K562 (cell line): ENCODE measurements around the gene PLXNB3. TPM values are rescaled to one million over a fixed set of nuclear protein-coding genes. Genes with fewer than 3 reads are reported as not detected.

ENCODE experiments used
- ATAC-seq: fragments of 200-7000 bp; cut with Tn5 transposase; 3 replicates; pipeline ENCODE4 v1.9.1; 2020; ENCODE audit warnings: moderate library complexity
- BruUV-seq: library from RNA; stranded (reverse); fragments of 400-500 nt; replicated peaks from 2 replicates; lab custom pipeline; 2021; lab: Mats Ljungman, UMichigan
- CTCF ChIA-PET: fragments of 300-600 bp; formaldehyde crosslinking; extraction: SDS; loops from one replicate; lab custom pipeline; 2021; ENCODE audit warnings: low intra/inter-chr PET ratio; lab: Yijun Ruan, JAX
- POLR2A ChIA-PET: fragments of 300-600, 350-650 bp; sonication (Branson Sonifier 250); formaldehyde crosslinking; extraction: SDS; loops from one replicate; lab custom pipeline; 2021; ENCODE audit warnings: antibody characterized with exemption, inconsistent platforms; lab: Yijun Ruan, JAX
- DNase-seq, 4 experiments: peaks; one replicate each; pipeline versions ENCODE4 v3.0.0 to v3.0.0-alpha.2; 2011 to 2018; ENCODE audit warnings: low spot score in 3 of 4, mixed read lengths in 3 of 4; ENCODE audit errors: extremely low read depth in 1 of 4
- FAIRE-seq: peaks from 2 replicates; lab custom pipeline; 2011; peaks lifted over from hg19 to GRCh38; lab: Jason Lieb, UNC
- H2AFZ ChIP-seq: 2 replicates; pipeline ENCODE4 v1.6.0; 2011; ENCODE audit warnings: low read depth, low read length, control low read depth, inconsistent platforms
- H3K27ac ChIP-seq: fragments of 200-600 bp; 3 replicates; pipeline ENCODE4 v1.8.0; 2011; ENCODE audit warnings: low read depth, mild to moderate bottlenecking, control low read depth, inconsistent platforms, low read length, moderate library complexity, mixed read lengths; ENCODE audit errors: extremely low read depth
- H3K27me3 ChIP-seq, 2 experiments: fragments of 300-600 bp in 1 of 2; 2 replicates in 1 of 2; 3 replicates in 1 of 2; pipeline versions ENCODE4 v1.6.0 to v1.8.0; 2011; ENCODE audit warnings: inconsistent platforms in 2 of 2, low read length in 2 of 2, mild to moderate bottlenecking in 1 of 2, mixed read lengths in 1 of 2, moderate library complexity in 1 of 2; ENCODE audit not compliant: control insufficient read depth in 2 of 2, insufficient read depth in 2 of 2
- H3K36me3 ChIP-seq: fragments of 300-600 bp; 3 replicates; pipeline ENCODE4 v1.8.0; 2011; ENCODE audit warnings: mild to moderate bottlenecking, low read length, inconsistent platforms; ENCODE audit not compliant: control insufficient read depth, insufficient read depth
- H3K4me1 ChIP-seq, 2 experiments: fragments of 200-600 bp in 1 of 2; replicated peaks in 1 of 2; 2 replicates in 1 of 2; 3 replicates in 1 of 2; pipeline versions ENCODE4 v1.5.1 to v1.8.0; 2011; ENCODE audit warnings: inconsistent platforms in 2 of 2, low read length in 2 of 2, mild to moderate bottlenecking in 1 of 2, mixed read lengths in 1 of 2, moderate library complexity in 1 of 2; ENCODE audit not compliant: control insufficient read depth in 2 of 2, insufficient read depth in 2 of 2
- H3K4me2 ChIP-seq: 2 replicates; pipeline ENCODE4 v1.6.1; 2011; ENCODE audit warnings: low read length, control low read depth, inconsistent platforms, mixed read lengths; ENCODE audit not compliant: insufficient read depth
- H3K4me3 ChIP-seq: fragments of 200-600 bp; sonication (generic), shearing (Covaris generic); 2 replicates; pipeline ENCODE4 v1.5.1; 2016; ENCODE audit warnings: control low read depth, inconsistent platforms
- H3K79me2 ChIP-seq: fragments of 200-600 bp; 3 replicates; pipeline ENCODE4 v1.8.0; 2011; ENCODE audit warnings: low read length, inconsistent platforms; ENCODE audit not compliant: control insufficient read depth, insufficient read depth
- H3K9ac ChIP-seq, 2 experiments: 2 replicates each; pipeline versions ENCODE4 v1.6.0 to v1.6.1; 2011; ENCODE audit warnings: low read depth in 2 of 2, low read length in 2 of 2, control low read depth in 1 of 2, inconsistent platforms in 1 of 2, mild to moderate bottlenecking in 1 of 2, mixed read lengths in 1 of 2; ENCODE audit not compliant: insufficient read depth in 1 of 2
- H3K9me1 ChIP-seq: one replicate; pipeline ENCODE4 v1.6.0; 2011; ENCODE audit warnings: inconsistent platforms, mild to moderate bottlenecking, low read length, moderate library complexity; ENCODE audit not compliant: control insufficient read depth, insufficient read depth
- H3K9me3 ChIP-seq: replicated peaks from 2 replicates; pipeline ENCODE4 v1.5.1; 2011; ENCODE audit warnings: low read depth, low read length, inconsistent platforms; ENCODE audit not compliant: control insufficient read depth, insufficient read depth
- H4K20me1 ChIP-seq: replicated peaks from 2 replicates; pipeline ENCODE4 v1.6.1; 2011; ENCODE audit warnings: low read length, inconsistent platforms, mixed read lengths; ENCODE audit not compliant: control insufficient read depth, insufficient read depth
- FOXJ2 ChIP-seq: fragments of 200-800 bp; sonication (Bioruptor generic); IDR thresholded peaks from 2 replicates; pipeline ENCODE4 v1.6.1; 2016; ENCODE audit warnings: missing genetic modification characterization, missing compliant biosample characterization
- JUN ChIP-seq, 2 experiments: sonication (generic) in 1 of 2; formaldehyde crosslinking in 1 of 2; IDR thresholded peaks; 2 replicates each; pipeline versions ENCODE4 v1.6.1 to v1.8.0; 2012 to 2022; ENCODE audit warnings: borderline replicate concordance in 2 of 2, mild to moderate bottlenecking in 2 of 2, improper control_type of control experiment in 1 of 2, low read depth in 1 of 2, low read length in 1 of 2, missing genetic modification reagents in 1 of 2
- MBD2 ChIP-seq: sonication (generic); IDR thresholded peaks from 2 replicates; pipeline ENCODE4 v1.6.1; 2016; ENCODE audit warnings: low read depth, borderline replicate concordance
- MYNN ChIP-seq, 2 experiments: sonication (generic); formaldehyde crosslinking in 1 of 2; IDR thresholded peaks; 2 replicates each; pipeline versions ENCODE4 v1.5.0 to v1.6.1; 2016 to 2020; ENCODE audit warnings: antibody characterized with exemption in 1 of 2, missing genetic modification reagents in 1 of 2
- NFE2L1 ChIP-seq: fragments of 450-650 bp; IDR thresholded peaks from 2 replicates; pipeline ENCODE4 v1.6.1; 2016; ENCODE audit warnings: missing genetic modification characterization, low read depth, mild to moderate bottlenecking, missing compliant biosample characterization, moderate library complexity, borderline replicate concordance
- OTX1 ChIP-seq: fragments of 450-650 bp; formaldehyde crosslinking; IDR thresholded peaks from 2 replicates; pipeline ENCODE4 v1.4.0; 2022; ENCODE audit warnings: mild to moderate bottlenecking
- POLR2AphosphoS2 ChIP-seq: IDR thresholded peaks from 2 replicates; pipeline ENCODE4 v1.6.1; 2012; ENCODE audit warnings: low read length, improper control_type of control experiment
- POLR2G ChIP-seq: fragments of 200-400 bp; formaldehyde crosslinking; IDR thresholded peaks from 2 replicates; pipeline ENCODE4 v1.6.1; 2017; ENCODE audit warnings: low read depth, mild to moderate bottlenecking, antibody characterized with exemption, low read length, moderate library complexity
- ZBTB40 ChIP-seq, 2 experiments: fragments of 450-650 bp in 1 of 2; sonication (generic) in 1 of 2; formaldehyde crosslinking in 1 of 2; IDR thresholded peaks; 2 replicates each; pipeline versions ENCODE4 v1.7.1 to v1.9.0; 2016 to 2022; ENCODE audit warnings: inconsistent platforms in 1 of 2, mild to moderate bottlenecking in 1 of 2, missing genetic modification reagents in 1 of 2
- ZNF134 ChIP-seq: fragments of 250-450 bp; sonication (Bioruptor Pico); conservative IDR thresholded peaks from 2 replicates; pipeline ENCODE4 v1.4.0; 2020
- ZZZ3 ChIP-seq: fragments of 450-650 bp; IDR thresholded peaks from 2 replicates; pipeline ENCODE4 v1.6.1; 2016; ENCODE audit warnings: antibody characterized with exemption, mild to moderate bottlenecking, moderate library complexity
- WGBS: fragments of 100-300 bp; shearing (Covaris generic); methylation state at CpG from one replicate; pipeline ENCODE4 v1.1.6; 2016; ENCODE audit warnings: low coverage, mixed read lengths; ENCODE audit not compliant: insufficient coverage; ENCODE audit errors: missing lambda C conversion rate; 5-methylcytosine and 5-hydroxymethylcytosine counted together
- in situ Hi-C: fragments of 300-500 bp; cut with MboI; formaldehyde crosslinking; loops from 4 replicates; pipeline ENCODE4 v1.15.0; 2018; ENCODE audit warnings: inconsistent platforms, mixed read lengths
- intact Hi-C: fragments of 100-400 bp; cut with micrococcal nuclease; formaldehyde crosslinking; loops from 2 replicates; pipeline ENCODE4 v1.14.2; 2022
- polyA plus RNA-seq, 8 experiments: library from polyadenylated mRNA; depleted of rRNA in 4 of 8; stranded (reverse) in 5 of 8; unstranded in 3 of 8; fragments of >200 nt; fragmentation: Nextera tagmentation in 2 of 8; fragmentation: Illumina TruSeq in 1 of 8; extraction: Ambion mirVana in 2 of 8; extraction: Trizol in 1 of 8; gene quantifications; 2 replicates each; pipeline versions ENCODE4 v1.2.1 to v1.2.3, GENCODE V29; 2011 to 2014; ENCODE audit warnings: inconsistent platforms in 1 of 8, missing spikeins in 1 of 8
- total RNA-seq, 7 experiments: library from RNA; depleted of rRNA in 6 of 7; stranded (reverse); fragments of >200 nt in 6 of 7; fragmentation: Illumina TruSeq in 2 of 7; extraction: Trizol in 2 of 7; gene quantifications; 2 replicates each; pipeline versions ENCODE4 v1.2.1 to v1.2.3, GENCODE V29; 2011 to 2021; ENCODE audit warnings: low replicate concordance in 1 of 7

PLXNB3 gene
- total and polyA plus RNA-seq, 9 of the 15 experiments (the other 6 are each of a cell fraction or from before 2014, with no cell fraction given) = 0.22 to 2.0 (median 1.4) TPM; not detected in 2

GRCh38 chrX:153779891-153780677 is 16.0 kb downstream of the PLXNB3 start:
- intact Hi-C loops = no loop called here
- ChIA-PET CTCF (no interaction called here), POLR2A (no interaction called here)
- 78% methylated on average over 4 of the region's 18 CpGs for WGBS
- no peak for FAIRE-seq
- H3K36me3 ChIP-seq = peaks cover 8% of the 10 kb centered on the region; the same call in 1 of the 3 replicates
- peak; percentile 37; the same call in 1 of the 2 replicates for TF ChIP-seq POLR2G
- 0 out of 2 replicates have a peak, but pooled peaks have one; percentile 79 for TF ChIP-seq POLR2AphosphoS2
- TF ChIP-seq FOXJ2 (tag) = no peak
- TF ChIP-seq ZNF134 (CRISPR knock-in tag) = no peak
- no peak for TF ChIP-seq ZZZ3
- TF ChIP-seq MYNN (IDR thresholded peaks at IDR 0.05) = peak; percentile 9; the same call in 1 of the 2 replicates
- TF ChIP-seq MYNN (CRISPR knock-in tag; IDR thresholded peaks at IDR 0.05) = no peak
- no peak for TF ChIP-seq MBD2
- no peak for TF ChIP-seq OTX1 (CRISPR knock-in tag)
- TF ChIP-seq ZBTB40 (IDR thresholded peaks at IDR 0.05) = no peak
- TF ChIP-seq ZBTB40 (CRISPR knock-in tag; IDR thresholded peaks at IDR 0.05) = no peak
- no peak for TF ChIP-seq JUN (IDR thresholded peaks at IDR 0.05; ENCODE audit: borderline replicate concordance, low read depth, low read length)
- TF ChIP-seq JUN (CRISPR knock-in tag; IDR thresholded peaks at IDR 0.05; ENCODE audit: borderline replicate concordance) = no peak
- no peak for TF ChIP-seq NFE2L1 (tag)
- H3K4me3 ChIP-seq = no peak overlapping the region
- no peak overlapping the region for H3K27ac ChIP-seq
- peaks cover 8 to 88% of the 10 kb centered on the region in 2 experiments; a peak in 4 of 5 replicates for H3K4me1 ChIP-seq
- peak overlapping the region in 1 of 2 experiments; percentile 65; a peak in 2 of 4 replicates for H3K9ac ChIP-seq
- BruUV-seq = no TSS peak
- no peak overlapping the region for H2AFZ ChIP-seq
- no peaks in the 10 kb centered on the region for H3K27me3 ChIP-seq
- peaks cover 6% of the 10 kb centered on the region for H3K9me1 ChIP-seq
- no peaks in the 10 kb centered on the region for H3K79me2 ChIP-seq
- H3K4me2 ChIP-seq = no peak overlapping the region
- no peaks in the 10 kb centered on the region for H4K20me1 ChIP-seq
- DNase-seq = no peak
- no peaks in the 10 kb centered on the region for H3K9me3 ChIP-seq
- in situ Hi-C loops = no loop called here
- no peak for ATAC-seq
